RWPE1 (cell line): ENCODE results near the gene INPP4A.

Experiments used
- CTCF ChIA-PET: fragments of 350-600 bp; sonication (Branson Sonifier 250); formaldehyde crosslinking; extraction: SDS; loops from one replicate; lab custom pipeline; 2021; lab: Yijun Ruan, JAX
- POLR2A ChIA-PET: fragments of 400-600 bp; formaldehyde crosslinking; extraction: SDS; loops from one replicate; lab custom pipeline; 2020; ENCODE audit warnings: antibody characterized with exemption; ENCODE audit not compliant: low non-redundant PET; lab: Yijun Ruan, JAX
- DNase-seq: peaks from one replicate; pipeline ENCODE4 v3.0.0; 2012; ENCODE audit warnings: low spot score
- H3K27ac ChIP-seq: fragments of 450-650 bp; 2 replicates; pipeline ENCODE4 v1.5.1; 2017
- TF ChIP-seq, protein P1 (sequence below): fragments of 450-650 bp; conservative IDR thresholded peaks from 2 replicates; pipeline ENCODE4 v1.5.1; 2017; ENCODE audit warnings: low read depth, mild to moderate bottlenecking

INPP4A gene

DNA sequence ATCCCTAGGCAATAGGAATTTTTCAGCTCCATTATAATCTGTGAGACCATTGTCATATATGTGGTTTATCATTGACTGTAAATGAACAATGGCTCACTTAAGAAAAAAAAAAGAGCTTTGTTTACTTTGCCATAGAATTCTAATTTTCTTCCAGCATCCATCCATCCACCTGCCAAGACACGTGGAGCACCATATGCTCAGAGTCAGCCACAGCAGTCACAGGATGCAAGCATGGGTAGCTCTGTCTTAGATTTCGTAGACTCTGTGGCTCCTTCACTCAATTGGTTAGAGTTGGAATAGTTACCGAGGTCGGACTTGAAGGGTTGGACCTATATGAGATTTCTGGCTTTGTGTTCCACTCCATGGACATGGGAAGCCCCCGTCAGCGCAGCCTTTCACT, 88.1 kb downstream of the INPP4A start:
- POLR2A ChIA-PET = no interaction called here
- TF ChIP-seq, protein P1, sequence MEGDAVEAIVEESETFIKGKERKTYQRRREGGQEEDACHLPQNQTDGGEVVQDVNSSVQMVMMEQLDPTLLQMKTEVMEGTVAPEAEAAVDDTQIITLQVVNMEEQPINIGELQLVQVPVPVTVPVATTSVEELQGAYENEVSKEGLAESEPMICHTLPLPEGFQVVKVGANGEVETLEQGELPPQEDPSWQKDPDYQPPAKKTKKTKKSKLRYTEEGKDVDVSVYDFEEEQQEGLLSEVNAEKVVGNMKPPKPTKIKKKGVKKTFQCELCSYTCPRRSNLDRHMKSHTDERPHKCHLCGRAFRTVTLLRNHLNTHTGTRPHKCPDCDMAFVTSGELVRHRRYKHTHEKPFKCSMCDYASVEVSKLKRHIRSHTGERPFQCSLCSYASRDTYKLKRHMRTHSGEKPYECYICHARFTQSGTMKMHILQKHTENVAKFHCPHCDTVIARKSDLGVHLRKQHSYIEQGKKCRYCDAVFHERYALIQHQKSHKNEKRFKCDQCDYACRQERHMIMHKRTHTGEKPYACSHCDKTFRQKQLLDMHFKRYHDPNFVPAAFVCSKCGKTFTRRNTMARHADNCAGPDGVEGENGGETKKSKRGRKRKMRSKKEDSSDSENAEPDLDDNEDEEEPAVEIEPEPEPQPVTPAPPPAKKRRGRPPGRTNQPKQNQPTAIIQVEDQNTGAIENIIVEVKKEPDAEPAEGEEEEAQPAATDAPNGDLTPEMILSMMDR = no peak
- no peak for DNase-seq
- H3K27ac ChIP-seq = no peak overlapping the region
- CTCF ChIA-PET = no interaction called here

DNA sequence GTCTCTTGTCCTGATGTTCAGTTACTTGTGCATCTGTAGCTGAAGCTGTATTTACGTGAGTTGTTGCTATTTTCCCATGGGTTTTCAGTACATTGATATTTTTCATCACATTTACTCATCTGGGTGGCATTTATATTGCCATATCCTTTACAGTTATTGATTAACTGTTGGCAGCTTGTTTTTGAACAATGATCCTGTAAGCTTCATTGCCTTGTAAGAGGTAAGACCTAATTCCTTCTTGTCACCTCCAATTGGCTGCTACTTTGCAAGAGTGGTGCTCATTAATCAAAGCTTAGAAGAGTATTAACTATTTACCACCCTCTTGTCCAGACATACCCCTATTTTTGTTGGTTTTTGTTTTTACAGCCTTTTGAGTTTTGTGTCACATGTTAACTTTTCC, 88.9 kb downstream of the INPP4A start:
- no peak overlapping the region for H3K27ac ChIP-seq
- CTCF ChIA-PET = interaction anchor here (0.9 kb wide), 1 partner anchor 20 kb away, joined by 3 read pairs; no protein-coding TSS in a partner anchor
- TF ChIP-seq, protein P1 = no peak
- no peak for DNase-seq
- POLR2A ChIA-PET = no interaction called here

DNA sequence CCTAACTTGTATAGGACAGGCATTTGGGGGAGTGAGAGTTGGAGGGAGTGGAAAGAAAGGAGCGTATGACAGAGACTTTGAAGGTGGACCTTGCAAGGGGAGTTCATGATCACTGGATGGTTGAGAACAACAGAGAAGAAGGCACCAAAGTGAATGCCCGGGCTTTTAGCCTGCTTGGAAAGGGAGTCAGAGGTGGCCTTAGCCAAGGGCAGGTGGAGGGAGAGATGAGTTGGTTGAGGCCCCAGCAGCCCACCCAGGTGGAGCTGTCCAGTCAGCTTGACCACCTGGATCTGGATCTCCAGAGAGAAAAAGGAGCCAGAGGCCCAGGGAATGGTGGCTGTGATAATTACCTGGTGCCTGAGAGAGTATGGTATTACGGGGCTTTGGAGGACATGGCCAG, 90.1 kb downstream of the INPP4A start:
- TF ChIP-seq, protein P1 = no peak
- no peak for DNase-seq
- ChIA-PET CTCF (interaction anchor here (0.6 kb wide), 1 partner anchor 1981 kb away, joined by 3 read pairs; no protein-coding TSS in a partner anchor), POLR2A (no interaction called here)
- no peak overlapping the region for H3K27ac ChIP-seq

DNA sequence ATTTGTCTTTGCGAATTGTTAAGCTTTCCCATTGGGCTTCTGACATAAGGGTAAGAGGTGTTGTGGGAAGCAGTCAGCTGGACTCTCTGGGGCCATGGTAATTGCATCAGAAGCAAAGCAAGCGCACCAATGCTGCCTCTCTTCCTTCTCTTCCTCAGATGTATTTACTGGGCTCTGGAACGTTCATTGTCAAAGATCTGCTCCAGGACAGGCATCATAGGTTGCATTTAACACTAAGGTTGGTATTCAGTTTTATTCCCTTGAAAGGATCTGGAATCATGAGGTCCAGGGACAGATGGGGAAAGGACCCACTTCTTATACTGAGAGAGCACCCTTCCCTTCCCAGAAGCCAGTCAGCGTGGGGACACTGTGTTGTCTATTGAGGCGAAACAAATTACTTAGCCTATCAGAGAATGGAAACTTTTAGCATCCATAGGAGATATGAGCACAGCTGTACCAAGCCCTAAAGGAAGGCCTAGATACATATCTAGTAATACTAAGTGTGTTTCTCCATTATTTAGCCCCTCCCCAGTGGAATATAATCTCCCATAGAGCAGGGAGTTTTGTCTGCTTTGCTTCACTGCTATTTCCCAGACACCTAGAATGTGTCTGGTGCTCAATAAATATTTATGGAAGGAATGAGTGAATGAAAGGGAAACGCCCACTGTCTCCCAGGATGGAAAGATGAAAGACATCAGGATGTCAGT, 91.5 kb downstream of the INPP4A start:
- ChIA-PET POLR2A (no interaction called here), CTCF (no interaction called here)
- H3K27ac ChIP-seq = no peak overlapping the region
- no peak for DNase-seq
- TF ChIP-seq, protein P1 = no peak

DNA sequence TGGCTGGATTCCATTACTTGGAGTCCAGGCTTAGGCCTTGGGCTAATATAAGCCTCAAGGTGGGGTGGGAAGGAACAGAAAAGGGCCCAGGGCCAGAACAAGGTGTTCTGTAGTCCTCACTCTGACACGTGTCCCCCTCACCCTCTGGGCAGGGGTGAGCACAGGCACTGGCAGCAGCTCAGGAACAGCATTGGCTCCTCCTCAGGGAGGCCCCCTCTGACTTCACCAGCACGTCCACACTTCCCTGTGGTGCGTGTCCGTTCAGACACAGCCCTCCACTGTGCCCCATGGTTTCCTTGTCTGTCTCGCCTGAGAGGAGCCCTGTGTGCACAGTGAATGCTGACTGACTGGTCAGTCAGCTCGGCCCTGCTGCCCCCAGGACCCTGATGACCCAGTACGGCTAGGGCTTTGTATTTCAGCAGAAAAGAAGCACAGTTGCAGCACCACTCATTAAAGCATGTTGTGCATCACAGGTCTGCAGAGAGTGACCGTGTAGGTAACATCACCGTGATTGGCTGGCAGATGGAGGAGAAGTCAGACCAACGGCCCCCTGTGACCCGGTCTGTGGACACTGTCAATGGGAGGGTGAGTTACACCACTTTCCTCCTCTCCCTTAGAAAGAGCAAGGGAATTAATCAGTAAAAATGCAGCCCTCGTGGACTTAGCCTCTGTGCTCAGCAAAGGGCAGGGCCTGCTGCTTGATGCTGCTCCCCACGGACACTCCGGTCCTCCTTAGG, 92.9 kb downstream of the INPP4A start:
- TF ChIP-seq, protein P1 = no peak
- H3K27ac ChIP-seq = no peak overlapping the region
- ChIA-PET CTCF (no interaction called here), POLR2A (no interaction called here)
- DNase-seq = no peak

DNA sequence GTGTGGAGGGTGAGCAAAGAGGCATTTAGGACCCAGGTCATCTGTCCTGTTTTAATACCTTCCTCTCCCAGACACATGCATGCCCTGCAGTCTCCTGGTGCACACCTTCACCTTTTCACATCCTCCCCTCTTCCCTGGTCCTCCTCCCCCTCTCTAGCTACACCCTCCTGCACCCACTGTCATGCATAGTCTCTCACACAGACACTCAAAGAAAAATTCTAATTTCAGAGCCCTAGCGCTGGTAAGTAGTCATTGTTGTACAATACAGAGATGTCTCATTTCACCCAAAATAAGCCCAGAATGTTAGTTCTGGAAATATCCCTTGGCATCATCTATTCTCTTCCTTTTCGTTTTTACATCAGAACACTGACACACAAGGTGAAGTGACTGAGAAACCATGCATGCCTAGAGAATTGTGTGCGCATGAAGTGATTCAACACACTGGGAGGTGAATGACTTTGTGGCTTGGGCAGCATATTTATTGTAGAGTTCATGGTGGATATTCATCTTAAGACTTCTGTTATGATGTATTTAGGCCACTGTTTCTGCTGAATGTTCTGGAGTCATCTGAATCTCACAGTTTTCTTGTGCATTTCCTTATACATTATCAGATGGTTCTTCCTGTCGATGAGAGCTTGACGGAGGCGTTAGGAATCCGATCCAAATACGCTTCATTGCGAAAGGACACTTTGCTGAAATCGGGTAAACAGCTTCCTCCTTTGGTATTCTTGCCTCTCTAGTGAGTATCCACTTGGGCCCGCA, 93.8 kb downstream of the INPP4A start:
- TF ChIP-seq, protein P1 = no peak
- ChIA-PET CTCF (no interaction called here), POLR2A (no interaction called here)
- no peak for DNase-seq
- no peak overlapping the region for H3K27ac ChIP-seq
